Tibial artery (tissue), 4 donors: Measurements from ENCODE around the gene GDF11.
A peak's percentile ranks its signal among the peaks of the same experiment; 100 is the strongest.

Experiments used
- DNase-seq, 2 donors: peaks; one replicate each; pipeline ENCODE4 v3.0.0-alpha.2; 2019
- H3K27ac ChIP-seq, 2 donors: fragments of 200-600 bp; sonication (generic) in 1 of 2; 1 replicate in 1 of 2; 2 replicates in 1 of 2; pipeline ENCODE4 v1.5.1; 2018 to 2019; ENCODE audit warnings: mild to moderate bottlenecking in 1 of 2
- H3K27me3 ChIP-seq, 2 donors: fragments of 200-600 bp; sonication (generic) in 1 of 2; one replicate each; pipeline versions ENCODE4 v1.5.1 to v1.6.0; 2016 to 2019
- H3K36me3 ChIP-seq, 3 donors: fragments of 200-600 bp; sonication (generic) in 2 of 3; one replicate each; pipeline ENCODE4 v1.5.1; 2016 to 2019; ENCODE audit warnings: mild to moderate bottlenecking in 2 of 3
- H3K4me1 ChIP-seq, 4 donors: fragments of 200-600 bp; sonication (generic) in 2 of 4; 1 replicate in 3 of 4; 2 replicates in 1 of 4; pipeline ENCODE4 v1.5.1; 2016 to 2019
- H3K4me3 ChIP-seq, 2 donors: fragments of 200-600 bp; sonication (generic) in 1 of 2; 1 replicate in 1 of 2; 2 replicates in 1 of 2; pipeline ENCODE4 v1.5.1; 2018 to 2019; ENCODE audit warnings: mild to moderate bottlenecking in 2 of 2
- H3K9me3 ChIP-seq, 3 donors: fragments of 200-600 bp; sonication (generic) in 1 of 3; one replicate each; pipeline ENCODE4 v1.5.1; 2016 to 2019
- CTCF ChIP-seq, 2 experiments: fragments of 200-600 bp in 1 of 2; fragments of 450-650 bp in 1 of 2; IDR thresholded peaks; one replicate each; pipeline ENCODE4 v1.5.1; 2017 to 2019; ENCODE audit warnings: antibody characterized with exemption in 2 of 2, mild to moderate bottlenecking in 1 of 2, moderate library complexity in 1 of 2
- intact Hi-C: fragments of 100-400 bp; cut with DNase I; formaldehyde crosslinking; loops from one replicate; pipeline ENCODE4 v1.15.0; 2023; ENCODE audit warnings: low total_unique reads

GDF11 gene

DNA sequence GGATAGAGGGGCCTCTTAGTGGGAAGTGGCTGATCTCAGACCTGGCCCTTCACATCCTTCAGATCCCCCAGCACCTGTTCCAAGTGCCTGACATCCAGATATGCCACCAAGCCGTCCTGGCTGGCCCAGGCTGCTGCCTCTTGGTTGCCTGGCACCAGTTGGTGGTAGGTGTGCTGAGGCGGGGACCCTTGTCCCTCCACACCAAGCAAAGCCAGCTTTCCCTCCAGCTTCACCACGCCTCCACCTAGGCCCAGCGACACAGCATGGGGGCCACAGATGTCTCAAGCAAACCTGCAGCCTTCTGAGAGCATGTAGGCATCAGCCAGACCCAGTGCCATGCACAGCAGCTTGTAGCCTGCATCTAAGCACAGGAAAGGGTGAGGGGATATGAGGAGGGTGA is 10.6 kb upstream of the GDF11 start:
- Histone ChIP-seq H3K27ac (no peak overlapping the region), H3K9me3 (no peaks in the 10 kb centered on the region), H3K4me3 (no peak overlapping the region), H3K36me3 (peaks cover 0 to under 1% (median 0%) of the 10 kb centered on the region in 3 donors), H3K27me3 (no peaks in the 10 kb centered on the region), H3K4me1 (peaks cover 0 to 20% (median 17%) of the 10 kb centered on the region in 4 donors)
- no peak for TF ChIP-seq CTCF (IDR thresholded peaks at IDR 0.05)
- DNase-seq, result peak in 1 of 2 donors; percentile 64
- intact Hi-C loops, result no loop called here

GRCh38 chr12:55733021-55733555 is 9.8 kb upstream of the GDF11 start:
- peak in 1 of 2 donors; percentile 53 for DNase-seq
- Histone ChIP-seq H3K4me1 (peaks cover 0 to 23% (median 18%) of the 10 kb centered on the region in 4 donors), H3K36me3 (no peaks in the 10 kb centered on the region), H3K9me3 (no peaks in the 10 kb centered on the region), H3K27ac (no peak overlapping the region), H3K27me3 (no peaks in the 10 kb centered on the region), H3K4me3 (no peak overlapping the region)
- intact Hi-C loops, result no loop called here
- TF ChIP-seq CTCF (IDR thresholded peaks at IDR 0.05), result no peak

DNA sequence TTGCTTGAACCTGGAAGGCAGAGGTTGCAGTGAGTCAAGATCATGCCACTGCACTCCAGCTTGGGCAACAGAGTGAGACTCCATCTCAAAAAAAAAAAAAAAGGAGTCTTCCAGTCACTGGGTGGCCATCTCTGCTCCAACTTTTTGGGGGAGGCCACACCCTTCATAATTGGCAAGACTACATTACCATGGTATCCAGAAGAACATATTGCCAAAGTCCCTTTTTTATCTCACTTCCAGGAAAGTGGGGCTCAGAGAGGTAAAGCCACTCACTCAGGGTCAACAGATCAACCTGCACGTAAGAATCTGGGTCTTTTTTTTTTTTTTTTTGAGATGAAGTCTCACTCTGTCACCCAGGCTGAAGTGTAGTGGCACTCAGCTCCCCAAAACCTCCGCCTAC is 9.1 kb upstream of the GDF11 start:
- DNase-seq, result no peak
- Histone ChIP-seq H3K27ac (no peak overlapping the region), H3K4me3 (no peak overlapping the region), H3K4me1 (peaks cover 0 to 28% (median 21%) of the 10 kb centered on the region in 4 donors), H3K27me3 (no peaks in the 10 kb centered on the region), H3K9me3 (no peaks in the 10 kb centered on the region), H3K36me3 (no peaks in the 10 kb centered on the region)
- no peak for TF ChIP-seq CTCF (IDR thresholded peaks at IDR 0.05)
- intact Hi-C loops, result no loop called here

DNA sequence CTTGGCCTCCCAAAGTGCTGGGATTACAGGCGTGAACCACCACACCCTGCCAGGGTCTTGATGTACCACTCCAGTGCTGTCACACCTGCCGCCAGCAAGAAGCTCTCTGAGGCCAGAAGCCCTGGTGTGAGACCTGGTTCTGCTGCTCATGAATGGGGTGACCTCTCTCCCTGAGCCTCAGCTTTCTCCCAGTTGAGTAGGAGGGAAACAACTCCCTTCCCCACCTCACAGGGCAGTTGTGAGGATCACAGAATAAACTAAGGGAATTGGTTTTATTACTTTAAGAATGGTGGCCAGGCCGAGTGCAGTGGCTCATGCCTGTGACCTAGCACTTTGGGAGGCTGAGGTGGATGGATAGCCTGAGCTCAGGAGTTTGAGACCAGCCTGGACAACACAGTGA is 8.3 kb upstream of the GDF11 start:
- no peak for DNase-seq
- Histone ChIP-seq H3K9me3 (no peaks in the 10 kb centered on the region), H3K4me1 (peaks cover 0 to 28% (median 21%) of the 10 kb centered on the region in 4 donors), H3K36me3 (no peaks in the 10 kb centered on the region), H3K4me3 (no peak overlapping the region), H3K27me3 (no peaks in the 10 kb centered on the region), H3K27ac (no peak overlapping the region)
- intact Hi-C loops, result no loop called here
- no peak for TF ChIP-seq CTCF (IDR thresholded peaks at IDR 0.05)

DNA sequence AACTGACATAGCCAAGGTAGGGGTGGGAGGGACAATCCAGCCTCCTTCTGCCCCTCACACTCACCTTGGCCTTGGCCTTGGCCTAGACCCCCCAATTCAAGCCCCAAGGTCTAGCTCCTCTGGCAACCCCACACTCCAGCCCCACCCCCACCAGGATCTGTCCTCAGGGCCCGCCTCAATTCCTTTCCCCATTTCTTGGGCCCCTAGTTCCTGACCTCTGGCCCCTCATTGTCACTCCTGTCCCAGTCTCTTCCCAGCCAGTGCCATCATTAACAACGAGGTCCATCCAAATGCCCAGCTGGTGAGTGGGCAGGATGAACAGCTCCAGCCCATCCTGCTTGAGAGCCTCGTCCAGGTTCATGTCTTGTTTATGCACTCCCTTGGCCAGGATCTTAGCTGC is 6.8 kb upstream of the GDF11 start:
- peaks cover 0 to 15% (median 11%) of the 10 kb centered on the region in 4 donors for H3K4me1 ChIP-seq
- no peaks in the 10 kb centered on the region for H3K9me3 ChIP-seq
- no peak overlapping the region for H3K27ac ChIP-seq
- DNase-seq, result no peak
- TF ChIP-seq CTCF (IDR thresholded peaks at IDR 0.05), result no peak
- H3K27me3 ChIP-seq, result no peaks in the 10 kb centered on the region
- H3K4me3 ChIP-seq, result no peak overlapping the region
- intact Hi-C loops, result loop anchor here (5.0 kb wide), 1 partner anchor 54 kb away; a partner anchor contains a TSS
- H3K36me3 ChIP-seq, result no peaks in the 10 kb centered on the region
